Activated naive CD4-positive, alpha-beta T cell treated with anti-CD3 and anti-CD28 coated beads, Interleukin-2, amount 50 U/mL, for 24 hours (primary cell): ENCODE results near the gene MARK2.
A peak's percentile ranks its signal among the peaks of the same experiment; 100 is the strongest.

Experiments used
- H3K27ac Mint-ChIP-seq: one replicate; pipeline ENCODE4 v1.8.0; 2021; ENCODE audit warnings: mild to moderate bottlenecking, mixed read lengths
- H3K27me3 Mint-ChIP-seq: one replicate; pipeline ENCODE4 v1.8.0; 2021; ENCODE audit warnings: mixed read lengths
- H3K36me3 Mint-ChIP-seq: one replicate; pipeline ENCODE4 v1.8.0; 2021; ENCODE audit warnings: mixed read lengths
- H3K4me1 Mint-ChIP-seq: one replicate; pipeline ENCODE4 v1.8.0; 2021; ENCODE audit warnings: mixed read lengths
- H3K4me3 Mint-ChIP-seq: one replicate; pipeline ENCODE4 v1.8.0; 2021; ENCODE audit warnings: mild to moderate bottlenecking, mixed read lengths
- H3K9me3 Mint-ChIP-seq: one replicate; pipeline ENCODE4 v1.8.0; 2021; ENCODE audit warnings: mixed read lengths

The MARK2 gene

GRCh38 chr11:63897459-63898146, 58.7 kb downstream of the MARK2 start:
- H3K27ac Mint-ChIP-seq, result peak overlapping the region; percentile 55
- no peaks in the 10 kb centered on the region for H3K9me3 Mint-ChIP-seq
- H3K4me1 Mint-ChIP-seq, result peaks cover 38% of the 10 kb centered on the region
- H3K4me3 Mint-ChIP-seq, result no peak overlapping the region
- H3K36me3 Mint-ChIP-seq, result peaks cover 13% of the 10 kb centered on the region
- H3K27me3 Mint-ChIP-seq, result no peaks in the 10 kb centered on the region

- Mint-ChIP-seq H3K36me3 (peaks cover 14% of the 10 kb centered on the region), H3K9me3 (no peaks in the 10 kb centered on the region), H3K27ac (no peak overlapping the region), H3K27me3 (no peaks in the 10 kb centered on the region), H3K4me1 (peaks cover 13% of the 10 kb centered on the region), H3K4me3 (no peak overlapping the region)
Measured at GRCh38 chr11:63901660-63902059, 62.8 kb downstream of the MARK2 start.

- Mint-ChIP-seq H3K9me3 (no peaks in the 10 kb centered on the region), H3K4me3 (no peak overlapping the region), H3K27ac (no peak overlapping the region), H3K27me3 (no peaks in the 10 kb centered on the region), H3K4me1 (peaks cover 3% of the 10 kb centered on the region), H3K36me3 (peaks cover 12% of the 10 kb centered on the region)
Measured at GRCh38 chr11:63903884-63904283, 65.0 kb downstream of the MARK2 start.

- no peaks in the 10 kb centered on the region for H3K9me3 Mint-ChIP-seq
- H3K36me3 Mint-ChIP-seq, result peaks cover 12% of the 10 kb centered on the region
- H3K27ac Mint-ChIP-seq, result no peak overlapping the region
- H3K27me3 Mint-ChIP-seq, result no peaks in the 10 kb centered on the region
- H3K4me3 Mint-ChIP-seq, result no peak overlapping the region
- H3K4me1 Mint-ChIP-seq, result peaks cover 3% of the 10 kb centered on the region
Measured at GRCh38 chr11:63904743-63905142, 65.8 kb downstream of the MARK2 start.

- Mint-ChIP-seq H3K9me3 (no peaks in the 10 kb centered on the region), H3K36me3 (peaks cover 12% of the 10 kb centered on the region), H3K27me3 (no peaks in the 10 kb centered on the region), H3K4me3 (no peak overlapping the region), H3K27ac (no peak overlapping the region), H3K4me1 (peaks cover 3% of the 10 kb centered on the region)
Measured at GRCh38 chr11:63905179-63905578, 66.3 kb downstream of the MARK2 start.

- Mint-ChIP-seq H3K9me3 (no peaks in the 10 kb centered on the region), H3K4me3 (no peak overlapping the region), H3K27ac (peak overlapping the region; percentile 65), H3K36me3 (peaks cover 9% of the 10 kb centered on the region), H3K4me1 (peaks cover 3% of the 10 kb centered on the region), H3K27me3 (no peaks in the 10 kb centered on the region)
Measured at GRCh38 chr11:63906087-63906486, 67.2 kb downstream of the MARK2 start.

GRCh38 chr11:63906585-63906984, 67.7 kb downstream of the MARK2 start:
- no peak overlapping the region for H3K4me3 Mint-ChIP-seq
- H3K4me1 Mint-ChIP-seq, result peaks cover 3% of the 10 kb centered on the region
- peaks cover 7% of the 10 kb centered on the region for H3K36me3 Mint-ChIP-seq
- H3K27ac Mint-ChIP-seq, result peak overlapping the region; percentile 55
- no peaks in the 10 kb centered on the region for H3K9me3 Mint-ChIP-seq
- H3K27me3 Mint-ChIP-seq, result no peaks in the 10 kb centered on the region

GRCh38 chr11:63907063-63907462, 68.2 kb downstream of the MARK2 start:
- no peaks in the 10 kb centered on the region for H3K27me3 Mint-ChIP-seq
- H3K4me3 Mint-ChIP-seq, result no peak overlapping the region
- H3K36me3 Mint-ChIP-seq, result peaks cover 6% of the 10 kb centered on the region
- no peaks in the 10 kb centered on the region for H3K9me3 Mint-ChIP-seq
- peaks cover 3% of the 10 kb centered on the region for H3K4me1 Mint-ChIP-seq
- H3K27ac Mint-ChIP-seq, result no peak overlapping the region

GRCh38 chr11:63907808-63908530, 69.1 kb downstream of the MARK2 start:
- Mint-ChIP-seq H3K9me3 (no peaks in the 10 kb centered on the region), H3K4me1 (peaks cover 3% of the 10 kb centered on the region), H3K27ac (no peak overlapping the region), H3K27me3 (no peaks in the 10 kb centered on the region), H3K4me3 (no peak overlapping the region), H3K36me3 (peaks cover 6% of the 10 kb centered on the region)

GRCh38 chr11:63908631-63909401, 69.9 kb downstream of the MARK2 start:
- Mint-ChIP-seq H3K36me3 (peaks cover 3% of the 10 kb centered on the region), H3K9me3 (no peaks in the 10 kb centered on the region), H3K27me3 (no peaks in the 10 kb centered on the region), H3K27ac (no peak overlapping the region), H3K4me3 (no peak overlapping the region), H3K4me1 (peaks cover 3% of the 10 kb centered on the region)

- H3K27me3 Mint-ChIP-seq, result no peaks in the 10 kb centered on the region
- H3K4me3 Mint-ChIP-seq, result no peak overlapping the region
- no peak overlapping the region for H3K27ac Mint-ChIP-seq
- peaks cover 3% of the 10 kb centered on the region for H3K36me3 Mint-ChIP-seq
- peaks cover 3% of the 10 kb centered on the region for H3K4me1 Mint-ChIP-seq
- no peaks in the 10 kb centered on the region for H3K9me3 Mint-ChIP-seq
Measured at GRCh38 chr11:63909591-63910506, 70.9 kb downstream of the MARK2 start.

- peaks cover 3% of the 10 kb centered on the region for H3K36me3 Mint-ChIP-seq
- no peak overlapping the region for H3K27ac Mint-ChIP-seq
- H3K4me1 Mint-ChIP-seq, result peaks cover 3% of the 10 kb centered on the region
- no peak overlapping the region for H3K4me3 Mint-ChIP-seq
- no peaks in the 10 kb centered on the region for H3K27me3 Mint-ChIP-seq
- H3K9me3 Mint-ChIP-seq, result no peaks in the 10 kb centered on the region
Measured at GRCh38 chr11:63910675-63911074, 71.8 kb downstream of the MARK2 start.

- no peak overlapping the region for H3K4me3 Mint-ChIP-seq
- H3K4me1 Mint-ChIP-seq, result peaks cover 2% of the 10 kb centered on the region
- no peaks in the 10 kb centered on the region for H3K9me3 Mint-ChIP-seq
- no peak overlapping the region for H3K27ac Mint-ChIP-seq
- H3K36me3 Mint-ChIP-seq, result no peaks in the 10 kb centered on the region
- H3K27me3 Mint-ChIP-seq, result no peaks in the 10 kb centered on the region
Measured at GRCh38 chr11:63911440-63911839, 72.5 kb downstream of the MARK2 start.

- H3K27ac Mint-ChIP-seq, result no peak overlapping the region
- H3K36me3 Mint-ChIP-seq, result no peaks in the 10 kb centered on the region
- H3K4me1 Mint-ChIP-seq, result no peaks in the 10 kb centered on the region
Measured at GRCh38 chr11:63911876-63912275, 73.0 kb downstream of the MARK2 start.

GRCh38 chr11:63912678-63913077, 73.8 kb downstream of the MARK2 start:
- Mint-ChIP-seq H3K4me1 (peaks cover 2% of the 10 kb centered on the region), H3K9me3 (no peaks in the 10 kb centered on the region), H3K36me3 (no peaks in the 10 kb centered on the region), H3K27ac (no peak overlapping the region), H3K27me3 (no peaks in the 10 kb centered on the region), H3K4me3 (no peak overlapping the region)

More at GRCh38 chr11:63911876-63912275, 73.0 kb downstream of the MARK2 start:
- H3K27me3 Mint-ChIP-seq, result no peaks in the 10 kb centered on the region
- no peaks in the 10 kb centered on the region for H3K9me3 Mint-ChIP-seq
- no peak overlapping the region for H3K4me3 Mint-ChIP-seq
